MV-4-11 (cell line): Measurements from ENCODE around the gene ZNF185.
"Not testable (repeated sequence)": the region's sequence is repeated elsewhere in the genome, so short reads cannot be mapped to it uniquely, and the experiment has no call there.

Experiments used
- DNase-seq: peaks from one replicate; lab custom pipeline; 2025; lab: John Stamatoyannopoulos, UW

ZNF185 gene

DNA sequence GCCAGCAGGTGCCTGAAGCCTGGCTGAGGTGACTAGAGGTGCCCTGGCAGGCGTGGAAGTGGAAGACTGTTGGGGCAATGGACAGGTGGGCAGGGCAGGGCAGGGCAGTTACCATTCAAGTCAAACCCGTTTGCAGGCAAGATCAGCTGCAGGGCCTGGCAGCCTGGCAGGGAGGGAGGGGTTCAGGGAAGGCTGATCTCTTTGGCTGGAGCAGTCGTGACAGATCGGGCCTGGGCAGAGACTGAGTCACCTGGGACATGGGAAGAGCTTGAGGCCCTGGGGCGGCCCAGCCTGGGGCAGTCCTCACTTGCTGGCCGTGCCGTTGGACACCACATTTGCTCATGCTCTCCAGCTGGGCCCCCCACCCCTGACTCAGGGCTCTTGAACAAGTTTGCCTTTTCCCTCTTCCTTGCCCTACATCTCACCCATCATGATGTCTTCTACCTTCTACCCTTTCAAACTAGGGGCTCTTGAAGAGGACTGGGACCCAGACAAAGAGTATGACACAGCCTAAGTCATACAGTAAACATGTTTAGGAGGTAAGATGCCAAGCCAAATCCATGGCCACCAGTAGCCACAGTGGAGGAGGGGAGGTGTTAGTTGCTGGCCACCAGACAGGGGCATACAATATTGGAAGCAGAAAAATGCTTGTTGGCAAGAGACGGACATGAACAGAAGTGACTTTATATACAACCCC, 2.0 kb upstream of the ZNF185 start:
- DNase-seq: no peak

DNA sequence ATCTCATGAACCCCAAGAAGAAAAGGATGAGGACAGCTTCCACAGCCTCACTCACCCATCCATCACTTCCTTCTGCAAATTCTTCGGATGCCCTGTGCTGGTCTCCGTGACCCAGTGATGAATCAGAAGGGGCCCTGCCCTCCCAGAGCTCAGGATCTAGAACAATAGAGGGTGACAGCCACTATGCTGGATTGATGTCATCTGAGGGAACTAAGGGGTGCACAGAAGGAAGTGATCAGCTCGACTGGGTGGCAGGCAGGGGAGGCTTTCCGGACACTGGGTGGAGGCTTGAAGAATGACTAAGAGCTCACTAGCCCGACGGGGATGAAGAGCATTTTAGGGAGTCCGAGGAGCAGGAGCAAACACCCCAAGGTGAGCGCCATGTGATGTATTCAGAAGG, 1.4 kb upstream of the ZNF185 start:
- peak; percentile 64 for DNase-seq

DNA sequence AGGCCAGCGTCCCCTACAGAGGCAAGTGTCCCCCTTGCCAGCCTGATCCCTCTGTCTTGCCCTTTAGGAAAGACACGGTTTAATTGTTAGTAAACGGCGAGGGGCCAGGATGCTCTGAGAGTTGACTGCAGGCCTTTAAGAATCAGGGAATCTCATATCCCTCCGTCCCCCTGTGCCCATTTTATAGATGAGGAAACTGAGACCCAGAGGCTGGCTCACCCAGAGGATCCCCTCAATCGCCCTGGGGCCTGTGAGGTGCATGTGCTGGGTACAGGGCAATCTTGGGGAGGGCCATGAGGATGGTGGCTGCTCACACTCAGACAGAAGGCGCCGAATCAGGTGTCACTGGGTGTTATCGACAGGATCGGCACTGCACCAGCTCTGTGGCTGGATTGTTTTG, 575 bp downstream of the ZNF185 start:
- no peak for DNase-seq

DNA sequence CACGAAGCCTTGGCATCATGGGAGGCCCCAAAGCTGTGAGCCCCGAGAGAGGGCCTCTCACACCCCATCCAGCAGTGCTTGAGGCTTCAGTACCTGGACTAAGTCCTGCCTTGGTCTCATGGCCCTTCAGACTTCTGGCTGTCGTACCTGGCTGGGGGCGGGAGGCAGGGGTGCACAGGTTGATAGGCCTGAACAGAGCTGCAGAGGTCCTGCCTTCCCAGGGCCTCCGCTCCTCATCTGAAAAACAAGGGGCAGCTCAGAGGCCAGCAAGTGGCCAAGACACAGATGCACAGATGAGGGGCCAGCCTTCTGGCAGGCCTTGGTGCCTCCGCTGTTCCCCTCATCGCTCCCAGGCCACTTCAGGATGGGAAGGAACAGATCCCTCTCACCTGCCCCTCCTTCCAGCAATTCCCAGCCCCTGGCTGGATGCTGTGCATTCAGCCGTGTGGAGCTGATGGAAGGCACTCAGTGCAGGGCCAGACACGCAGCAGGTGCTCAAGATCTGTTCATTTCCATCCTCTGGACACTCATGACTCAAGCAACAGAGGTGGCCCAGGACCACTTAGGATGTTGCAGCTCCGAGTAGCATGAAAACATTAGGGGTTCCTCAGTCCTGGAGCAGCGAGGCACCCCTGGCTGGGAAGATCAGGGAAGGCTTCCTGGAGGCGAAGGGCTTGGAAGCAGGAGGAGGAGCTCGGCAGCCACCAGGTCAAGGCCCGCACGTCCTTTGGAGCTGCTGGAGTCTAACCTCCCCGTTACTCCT, 1.4 kb downstream of the ZNF185 start:
- no peak for DNase-seq

- no peak for DNase-seq
Measured at GRCh38 chrX:152899874-152900719, 2.2 kb downstream of the ZNF185 start.

DNA sequence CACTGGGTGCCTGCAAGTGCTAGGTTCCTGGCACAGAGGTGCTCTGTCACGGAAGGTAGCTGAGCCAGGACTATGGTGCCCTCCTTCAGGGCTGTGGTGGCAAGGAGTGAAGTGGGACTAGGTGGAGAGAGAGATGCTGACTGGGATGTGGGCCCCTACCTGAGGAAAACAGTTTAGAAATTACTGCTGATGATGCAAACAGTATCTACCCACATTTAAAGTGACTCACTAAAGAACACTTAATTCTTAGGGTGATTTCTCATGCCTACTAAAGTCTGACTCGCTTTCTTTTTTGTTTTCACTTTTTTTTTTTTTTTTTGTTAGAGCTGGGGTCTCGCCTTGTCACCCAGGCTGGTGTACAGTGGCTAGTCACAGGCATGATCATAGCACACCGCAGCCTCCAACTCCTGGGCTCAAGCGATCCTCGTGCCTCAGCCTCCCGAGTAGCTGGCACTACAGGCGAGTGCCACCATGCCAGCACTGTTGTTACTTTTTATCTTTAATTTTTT, 3.1 kb downstream of the ZNF185 start:
- no peak for DNase-seq

DNA sequence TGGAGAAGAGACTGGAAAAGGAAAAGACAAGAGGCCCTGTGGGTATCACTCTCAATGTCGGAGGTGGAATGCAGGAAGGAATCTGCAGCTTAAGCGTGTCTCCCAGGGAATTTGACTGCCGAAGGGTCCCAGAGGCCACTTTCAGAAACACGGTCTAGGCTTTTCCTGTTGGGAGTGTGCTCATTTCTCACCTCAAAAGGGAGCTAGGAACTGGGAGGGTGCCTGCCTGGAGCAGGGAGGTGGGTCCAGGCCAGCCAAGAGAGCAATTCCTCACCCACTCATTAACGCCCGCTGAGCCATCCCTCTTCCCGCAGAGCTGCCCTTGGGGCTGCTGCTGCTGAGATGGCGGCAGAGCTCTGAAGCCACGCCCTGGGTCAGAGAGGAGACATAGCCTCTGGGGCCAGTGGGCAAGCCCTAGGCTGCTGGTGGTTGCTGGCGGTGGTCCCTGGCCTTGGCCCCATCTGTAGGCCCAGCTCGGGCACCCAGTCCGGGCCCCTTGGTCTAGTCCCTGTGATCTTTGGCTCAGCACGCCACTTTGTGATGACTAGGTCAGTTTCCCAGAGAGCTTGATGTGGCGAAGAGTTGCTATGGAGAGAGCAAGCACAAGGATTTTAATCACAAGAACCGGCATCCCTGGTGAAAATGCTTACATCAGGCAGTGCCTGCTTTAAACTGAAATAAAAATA, 4.1 kb downstream of the ZNF185 start:
- no peak for DNase-seq

GRCh38 chrX:152902502-152902820, 4.6 kb downstream of the ZNF185 start:
- no peak for DNase-seq

DNA sequence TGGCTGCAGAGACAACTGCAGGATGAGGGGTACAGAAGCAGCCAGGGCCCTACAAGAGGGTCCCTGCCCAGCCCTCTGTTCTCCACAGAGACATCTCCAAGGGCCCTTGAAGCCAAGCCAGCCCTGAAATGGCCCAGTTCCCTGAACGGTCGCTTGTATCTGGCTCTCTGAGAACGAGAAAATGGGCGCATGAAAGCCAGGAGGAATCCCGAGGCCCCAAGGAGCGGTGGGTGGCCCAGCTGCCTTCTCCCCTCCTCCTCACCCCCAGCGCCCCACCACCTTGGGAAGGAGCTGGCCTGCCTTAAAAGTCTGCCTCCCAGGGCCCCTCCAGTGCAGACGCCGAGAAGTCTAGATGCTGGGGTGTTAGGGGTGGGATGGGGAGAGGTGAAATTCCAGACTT, 5.7 kb downstream of the ZNF185 start:
- DNase-seq: no peak

- DNase-seq: peak; percentile 20
Measured at GRCh38 chrX:152904151-152905080, 6.5 kb downstream of the ZNF185 start.

- DNase-seq: peak; percentile 9
Measured at GRCh38 chrX:152905081-152905420, 7.2 kb downstream of the ZNF185 start.

- DNase-seq: no peak
Measured at GRCh38 chrX:152907084-152907651, 9.3 kb downstream of the ZNF185 start.

- DNase-seq: no peak
Measured at GRCh38 chrX:152908486-152908885, 10.6 kb downstream of the ZNF185 start.

- DNase-seq: not testable (repeated sequence)
Measured at GRCh38 chrX:152910018-152910417, 12.2 kb downstream of the ZNF185 start.

GRCh38 chrX:152912106-152912505, 14.2 kb downstream of the ZNF185 start:
- DNase-seq: peak; percentile 44

DNA sequence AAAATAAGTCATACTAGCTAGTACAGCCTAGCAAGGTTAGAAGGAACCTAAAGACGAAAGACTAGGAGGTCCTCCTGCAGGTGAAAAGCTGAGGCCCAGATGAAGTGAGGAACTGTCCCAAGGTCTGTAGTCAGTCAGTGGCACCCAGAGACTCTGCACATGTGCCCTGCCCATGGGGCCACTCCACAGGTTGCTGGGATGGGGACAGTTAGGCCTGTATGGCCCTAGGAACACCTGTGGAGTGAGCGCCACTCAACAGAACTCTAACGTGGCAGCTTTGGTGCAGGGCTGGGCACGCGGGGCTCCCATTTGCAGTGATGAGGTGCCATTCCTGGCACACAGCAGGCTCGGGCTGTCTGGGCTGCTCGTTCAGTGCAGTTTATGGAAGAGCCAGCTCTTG, 14.8 kb downstream of the ZNF185 start:
- no peak for DNase-seq

GRCh38 chrX:152913346-152913745, 15.5 kb downstream of the ZNF185 start:
- peak; percentile 75 for DNase-seq

GRCh38 chrX:152913910-152914309, 16.0 kb downstream of the ZNF185 start:
- no peak for DNase-seq

DNA sequence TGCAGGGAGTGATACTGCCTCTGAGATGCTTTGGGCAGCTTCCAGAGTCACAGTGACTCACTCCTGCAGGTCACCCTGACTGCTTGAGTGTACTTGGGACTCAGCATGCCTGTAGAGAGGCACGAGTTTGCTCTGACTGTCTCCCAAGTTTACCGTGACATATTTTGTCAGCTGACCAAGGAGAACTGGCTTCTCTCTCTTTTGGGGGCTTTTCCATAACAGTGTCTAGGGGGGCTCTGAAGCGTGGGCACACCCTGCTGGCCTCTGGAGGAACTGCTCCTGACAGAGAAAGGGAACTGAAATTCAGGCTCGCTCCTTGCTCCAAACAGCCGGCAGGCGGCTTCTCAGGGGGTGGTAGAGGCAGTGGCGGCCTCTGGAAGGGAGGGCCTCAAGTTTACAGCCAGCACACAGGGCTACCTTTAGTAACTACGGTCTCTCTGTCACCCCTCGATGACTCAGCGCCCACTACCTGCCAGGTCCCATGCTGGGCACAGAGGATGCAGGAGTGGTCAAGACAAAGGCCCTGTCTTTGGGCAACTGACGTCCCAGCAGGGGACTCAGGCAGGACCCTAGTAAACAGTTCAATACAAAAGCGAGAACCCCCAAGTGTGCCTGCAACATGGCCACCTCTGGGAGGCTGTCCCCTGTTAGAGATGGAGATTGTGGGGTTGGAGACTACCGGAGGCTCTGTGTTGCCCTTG, 17.8 kb downstream of the ZNF185 start:
- peak; percentile 69 for DNase-seq
